Inflammatory macrophage (primary cell): Measurements from ENCODE around the gene RBM10.

ENCODE experiments used
- DNase-seq, 2 donors: peaks; one replicate each; pipeline ENCODE4 v3.0.0-alpha.2; 2020 to 2022

RBM10 gene

DNA sequence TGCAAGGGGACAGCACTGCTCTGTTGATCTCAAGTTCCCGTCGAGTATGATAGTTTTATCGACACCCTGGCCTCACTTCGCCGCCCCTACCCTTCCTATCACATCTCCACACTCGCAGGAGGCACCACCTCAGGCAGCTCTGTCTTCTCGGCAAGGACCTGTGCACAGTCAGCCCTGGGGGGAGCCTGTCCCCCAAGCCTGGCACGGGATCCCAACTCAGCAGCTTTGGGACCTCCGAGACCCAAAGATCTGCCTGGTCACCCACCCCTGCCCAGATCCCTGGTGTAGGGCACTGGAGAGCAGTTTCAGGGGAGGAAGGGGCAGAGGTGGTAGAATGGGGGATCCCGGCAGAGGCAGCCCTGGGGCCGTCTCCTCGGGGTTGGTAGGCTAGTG lies 30.6 kb downstream of the RBM10 start:
- DNase-seq = no peak

DNA sequence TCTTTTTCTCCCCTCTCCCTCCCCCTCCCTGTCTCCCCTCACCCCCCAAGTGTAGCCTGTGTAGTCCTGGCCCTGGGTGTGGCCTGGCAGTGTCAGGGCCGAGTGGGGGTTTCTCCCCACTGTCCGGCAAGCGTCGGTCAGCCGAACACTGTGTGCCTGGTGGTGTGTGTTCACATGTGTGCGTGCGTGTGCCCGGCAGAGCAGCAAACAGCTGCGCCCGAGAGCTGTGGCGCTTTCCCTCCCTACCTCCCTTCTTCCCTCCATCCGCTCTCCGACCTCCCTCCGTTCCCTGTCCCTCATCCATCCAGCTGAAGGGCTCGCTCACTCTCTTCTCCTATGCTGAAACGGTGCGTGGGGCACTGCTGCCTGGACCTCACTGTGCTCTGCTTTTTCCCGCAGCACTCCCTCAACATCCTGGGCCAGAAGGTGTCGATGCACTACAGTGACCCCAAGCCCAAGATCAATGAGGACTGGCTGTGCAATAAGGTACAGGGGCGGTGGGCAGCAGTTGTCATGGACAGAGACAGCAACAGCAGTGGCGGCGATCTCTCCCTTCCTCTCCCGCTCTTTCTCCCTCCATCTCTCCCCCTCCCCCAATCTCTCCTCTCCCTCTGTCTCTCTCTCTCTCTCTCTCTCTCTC lies 31.2 kb downstream of the RBM10 start:
- no peak for DNase-seq

DNA sequence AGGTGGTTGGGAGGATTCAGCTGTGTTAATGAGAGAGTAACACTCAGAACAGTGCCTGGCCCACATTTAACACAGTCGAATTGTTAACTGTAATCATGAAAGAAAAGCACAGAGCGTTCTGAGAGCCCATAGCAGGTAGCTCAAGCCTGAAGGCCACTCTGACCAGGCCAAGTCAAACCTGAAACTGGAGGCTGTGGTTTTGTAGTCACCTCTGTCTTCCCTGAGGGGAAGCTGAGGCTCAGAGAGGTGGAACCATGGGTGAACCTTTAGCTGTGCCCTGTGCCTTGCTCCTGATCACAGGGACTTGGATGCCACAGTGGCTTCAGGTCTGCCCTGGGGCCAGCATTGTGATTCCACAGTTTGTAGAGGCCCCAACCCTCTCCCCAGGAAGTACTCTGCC lies 32.1 kb downstream of the RBM10 start:
- DNase-seq = no peak

DNA sequence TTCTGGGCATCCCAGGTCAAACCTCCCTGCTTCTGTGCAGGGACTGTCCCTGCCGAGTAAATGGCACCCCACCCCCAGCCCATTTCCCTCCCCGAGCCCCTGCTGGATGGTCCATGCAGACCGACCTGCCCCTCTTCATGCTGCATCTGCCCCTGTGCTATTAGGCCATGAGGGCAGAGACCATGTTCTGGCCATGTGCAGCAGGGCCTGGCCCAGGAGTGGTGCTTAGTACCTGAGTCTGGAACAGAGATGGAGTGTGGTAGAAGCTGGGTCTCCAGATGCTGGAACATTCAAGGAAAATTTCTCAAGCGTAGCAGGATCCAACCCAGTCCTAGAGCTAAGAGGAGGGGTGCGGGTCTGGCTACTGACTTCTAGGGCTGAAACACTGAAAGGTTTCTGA lies 33.3 kb downstream of the RBM10 start:
- DNase-seq = no peak

DNA sequence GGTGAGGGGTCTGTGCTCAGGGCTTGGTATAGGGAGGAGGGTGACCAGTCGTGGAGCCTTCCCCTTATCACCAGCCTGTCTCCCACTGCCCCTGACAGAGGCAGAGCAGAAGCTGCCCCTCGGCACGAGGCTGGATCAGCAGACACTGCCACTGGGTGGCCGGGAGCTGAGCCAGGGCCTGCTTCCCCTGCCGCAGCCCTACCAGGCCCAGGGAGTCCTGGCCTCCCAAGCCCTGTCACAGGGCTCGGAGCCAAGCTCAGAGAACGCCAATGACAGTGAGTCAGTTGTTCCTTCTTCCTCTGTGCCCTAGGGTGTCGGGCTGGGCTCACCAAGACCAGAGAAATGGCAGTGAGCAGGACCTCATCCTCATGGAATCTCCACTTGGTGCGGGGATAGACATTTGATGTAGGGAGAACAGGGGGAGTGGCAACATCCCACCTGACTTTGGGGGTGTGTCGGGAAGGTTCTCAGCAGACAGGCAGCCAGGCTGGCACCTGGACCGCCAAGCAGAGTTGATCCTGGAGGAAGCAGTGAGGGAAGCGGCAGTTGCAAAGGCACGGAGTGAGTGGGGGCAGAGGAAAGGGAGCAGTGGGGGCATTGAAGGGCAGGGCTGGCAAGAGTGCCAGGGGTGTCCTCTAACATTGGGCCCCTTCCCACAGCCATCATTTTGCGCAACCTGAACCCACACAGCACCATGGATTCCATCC lies 34.4 kb downstream of the RBM10 start:
- DNase-seq = no peak

DNA sequence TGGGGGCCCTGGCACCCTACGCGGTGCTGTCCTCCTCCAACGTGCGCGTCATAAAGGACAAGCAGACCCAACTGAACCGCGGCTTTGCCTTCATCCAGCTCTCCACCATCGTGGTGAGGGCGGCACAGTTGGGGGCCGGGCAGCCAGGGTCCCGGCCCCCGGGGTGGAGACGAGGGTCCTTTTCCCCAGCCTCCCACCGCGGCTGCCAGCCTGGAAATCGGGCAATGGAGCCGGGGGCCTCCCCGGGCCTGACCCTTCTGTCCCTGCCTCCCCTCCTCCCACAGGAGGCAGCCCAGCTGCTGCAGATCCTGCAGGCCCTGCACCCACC lies 34.9 kb downstream of the RBM10 start:
- DNase-seq = no peak

DNA sequence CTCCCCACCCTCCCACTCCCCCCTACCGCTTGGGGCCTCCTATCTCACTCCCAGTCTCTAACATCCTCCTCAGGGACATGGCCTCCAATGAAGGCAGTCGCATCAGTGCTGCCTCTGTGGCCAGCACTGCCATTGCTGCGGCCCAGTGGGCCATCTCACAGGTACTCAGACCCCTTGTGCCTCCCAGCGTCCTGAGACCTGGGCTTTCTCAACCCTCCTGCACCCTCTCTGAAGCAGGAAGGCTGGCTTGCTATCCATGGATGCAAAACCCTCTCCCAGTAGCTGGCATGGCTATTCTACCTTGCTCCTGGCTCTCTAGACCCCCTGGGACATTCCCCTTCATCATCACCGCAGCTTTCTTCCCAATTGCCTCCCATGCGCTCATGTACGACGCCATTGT lies 35.3 kb downstream of the RBM10 start:
- DNase-seq = no peak

DNA sequence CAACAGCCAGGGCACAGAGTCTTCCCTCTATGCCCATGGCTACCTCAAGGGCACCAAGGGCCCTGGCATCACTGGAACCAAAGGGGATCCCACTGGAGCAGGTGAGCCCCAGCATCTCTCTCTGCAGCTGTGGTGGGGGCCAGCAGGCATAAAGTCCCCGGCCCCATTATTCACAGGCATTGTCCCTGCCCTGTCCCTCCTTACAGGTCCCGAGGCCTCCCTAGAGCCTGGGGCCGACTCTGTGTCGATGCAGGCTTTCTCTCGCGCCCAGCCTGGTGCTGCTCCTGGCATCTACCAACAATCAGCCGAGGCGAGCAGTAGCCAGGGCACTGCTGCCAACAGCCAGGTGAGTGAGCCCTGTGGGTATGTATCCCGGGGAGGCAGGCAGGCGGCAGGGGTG lies 36.3 kb downstream of the RBM10 start:
- DNase-seq = no peak

DNA sequence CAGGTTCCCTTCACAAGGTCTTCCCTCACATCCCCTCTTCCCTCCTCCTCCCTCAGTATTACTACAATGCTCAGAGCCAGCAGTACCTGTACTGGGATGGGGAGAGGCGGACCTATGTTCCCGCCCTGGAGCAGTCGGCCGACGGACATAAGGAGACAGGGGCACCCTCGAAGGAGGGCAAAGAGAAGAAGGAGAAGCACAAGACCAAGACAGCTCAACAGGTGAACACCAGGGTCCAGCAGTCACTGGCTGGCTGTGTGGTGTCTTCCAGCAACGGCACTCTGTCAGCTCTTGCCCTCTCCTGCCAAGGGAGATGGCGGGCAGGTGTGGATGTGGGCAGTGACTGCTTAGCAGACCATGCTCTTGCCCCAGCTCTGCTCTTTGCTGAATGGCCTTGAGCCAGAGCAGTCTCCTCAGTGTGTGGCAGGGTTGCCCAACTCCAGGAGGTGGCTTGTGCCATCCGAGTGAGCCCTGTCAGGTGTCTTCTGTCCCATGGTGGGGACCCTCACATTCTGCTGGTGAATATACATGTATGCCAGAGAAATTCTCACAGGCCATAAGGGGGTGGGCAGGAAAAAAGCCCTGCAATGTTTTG lies 37.2 kb downstream of the RBM10 start:
- no peak for DNase-seq

DNA sequence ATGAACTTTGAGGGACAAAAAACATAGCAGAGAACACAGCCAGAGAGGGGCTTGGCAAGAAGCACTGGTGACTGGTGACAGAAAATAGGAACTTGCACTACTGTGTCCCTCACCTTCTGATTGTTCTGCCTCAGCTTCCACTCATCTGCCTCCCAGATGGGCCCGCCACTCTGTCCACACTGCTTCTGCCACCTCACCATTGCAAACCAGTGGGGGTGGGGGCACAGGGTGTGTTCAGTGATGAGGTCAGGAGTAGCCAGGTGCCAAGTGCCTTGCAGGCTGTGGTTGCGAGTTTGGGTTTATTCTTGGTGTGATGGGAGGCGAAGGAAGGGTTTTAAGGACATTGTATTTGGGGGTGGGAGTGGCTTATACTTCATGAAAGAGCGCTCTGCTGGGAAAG lies 39.5 kb downstream of the RBM10 start:
- no peak for DNase-seq

DNA sequence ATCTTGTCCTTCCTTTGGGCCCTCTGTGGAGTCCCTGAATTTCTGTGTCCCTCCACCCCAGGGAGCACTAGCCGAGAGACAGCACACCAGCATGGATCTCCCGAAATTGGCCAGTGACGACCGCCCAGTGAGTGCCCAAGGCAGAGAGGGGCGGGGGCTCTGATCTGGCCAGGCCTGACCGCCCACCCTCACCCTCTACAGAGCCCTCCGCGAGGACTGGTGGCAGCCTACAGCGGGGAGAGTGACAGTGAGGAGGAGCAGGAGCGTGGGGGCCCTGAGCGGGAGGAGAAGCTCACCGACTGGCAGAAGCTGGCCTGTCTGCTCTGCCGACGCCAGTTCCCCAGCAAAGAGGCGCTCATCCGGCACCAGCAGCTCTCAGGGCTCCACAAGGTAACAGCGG lies 40.2 kb downstream of the RBM10 start:
- DNase-seq = no peak

DNA sequence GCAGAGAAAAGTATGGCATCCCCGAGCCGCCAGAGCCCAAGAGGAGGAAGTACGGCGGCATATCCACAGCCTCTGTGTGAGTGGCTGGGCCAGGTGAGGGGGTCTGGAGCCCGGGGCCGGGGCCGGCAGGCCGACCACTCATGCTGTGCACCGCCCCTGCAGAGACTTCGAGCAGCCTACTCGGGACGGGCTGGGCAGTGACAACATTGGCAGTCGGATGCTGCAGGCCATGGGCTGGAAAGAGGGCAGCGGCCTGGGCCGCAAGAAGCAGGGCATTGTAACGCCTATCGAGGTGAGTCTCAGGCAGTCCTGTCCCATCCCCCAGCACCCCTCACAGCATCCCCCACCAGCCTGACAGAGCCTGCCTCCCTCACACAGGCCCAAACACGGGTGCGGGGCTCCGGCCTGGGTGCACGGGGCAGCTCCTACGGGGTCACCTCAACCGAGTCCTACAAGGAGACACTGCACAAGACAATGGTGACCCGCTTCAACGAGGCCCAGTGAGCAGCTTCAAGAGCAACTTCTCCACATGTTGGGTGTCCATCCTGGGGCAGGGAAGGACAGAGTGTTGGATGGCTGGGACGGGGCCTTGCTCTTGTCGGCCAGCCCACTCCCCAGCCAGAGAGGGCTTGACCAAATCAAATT lies 41.2 kb downstream of the RBM10 start:
- no peak for DNase-seq

DNA sequence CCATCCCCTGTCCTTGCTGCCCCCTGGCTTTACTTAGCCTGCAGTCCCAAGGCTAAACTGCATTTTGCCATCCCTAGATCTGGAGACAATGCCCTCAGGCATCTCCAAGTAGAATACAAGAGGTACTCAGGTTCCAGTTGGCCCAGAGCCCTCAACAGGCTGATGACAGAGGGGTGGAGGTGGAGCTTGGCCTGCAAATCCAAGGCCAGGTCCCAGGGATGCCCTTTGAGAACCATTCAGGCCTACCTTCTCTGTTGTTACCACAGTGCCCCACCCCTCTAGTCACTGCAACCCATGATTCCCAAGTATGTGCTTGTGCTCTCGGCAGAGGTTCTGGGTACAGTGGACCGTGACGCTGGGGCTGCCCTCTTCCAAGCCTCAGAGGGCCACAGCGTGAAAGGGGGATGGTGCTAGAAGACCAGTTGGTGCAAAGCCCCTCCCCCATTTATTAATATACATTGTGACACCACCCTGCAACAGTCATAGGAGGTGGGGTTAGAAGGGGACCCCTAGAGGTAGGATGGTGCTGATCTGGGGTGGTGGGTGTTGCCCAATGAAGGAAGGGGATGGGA lies 42.2 kb downstream of the RBM10 start:
- DNase-seq = no peak

DNA sequence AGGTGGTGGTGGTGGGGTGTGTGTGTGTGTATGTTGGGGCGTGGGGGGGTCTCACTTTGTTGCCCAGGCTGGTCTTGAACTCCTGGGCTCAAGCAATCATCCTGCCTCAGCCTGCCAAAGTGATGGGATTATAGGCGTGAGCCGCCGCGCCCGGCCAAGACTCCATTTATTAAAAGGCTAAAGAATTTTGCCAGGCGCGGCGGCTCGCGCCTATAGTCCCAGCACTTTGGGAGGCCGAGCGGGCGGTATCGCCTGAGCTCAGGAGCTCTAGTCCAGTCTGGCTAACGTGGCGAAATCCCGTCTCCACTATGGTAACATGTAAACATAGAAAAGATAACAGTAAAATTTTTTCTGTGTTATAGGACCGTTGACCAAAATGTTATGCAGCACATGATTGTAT lies 44.9 kb downstream of the RBM10 start:
- DNase-seq = no peak

DNA sequence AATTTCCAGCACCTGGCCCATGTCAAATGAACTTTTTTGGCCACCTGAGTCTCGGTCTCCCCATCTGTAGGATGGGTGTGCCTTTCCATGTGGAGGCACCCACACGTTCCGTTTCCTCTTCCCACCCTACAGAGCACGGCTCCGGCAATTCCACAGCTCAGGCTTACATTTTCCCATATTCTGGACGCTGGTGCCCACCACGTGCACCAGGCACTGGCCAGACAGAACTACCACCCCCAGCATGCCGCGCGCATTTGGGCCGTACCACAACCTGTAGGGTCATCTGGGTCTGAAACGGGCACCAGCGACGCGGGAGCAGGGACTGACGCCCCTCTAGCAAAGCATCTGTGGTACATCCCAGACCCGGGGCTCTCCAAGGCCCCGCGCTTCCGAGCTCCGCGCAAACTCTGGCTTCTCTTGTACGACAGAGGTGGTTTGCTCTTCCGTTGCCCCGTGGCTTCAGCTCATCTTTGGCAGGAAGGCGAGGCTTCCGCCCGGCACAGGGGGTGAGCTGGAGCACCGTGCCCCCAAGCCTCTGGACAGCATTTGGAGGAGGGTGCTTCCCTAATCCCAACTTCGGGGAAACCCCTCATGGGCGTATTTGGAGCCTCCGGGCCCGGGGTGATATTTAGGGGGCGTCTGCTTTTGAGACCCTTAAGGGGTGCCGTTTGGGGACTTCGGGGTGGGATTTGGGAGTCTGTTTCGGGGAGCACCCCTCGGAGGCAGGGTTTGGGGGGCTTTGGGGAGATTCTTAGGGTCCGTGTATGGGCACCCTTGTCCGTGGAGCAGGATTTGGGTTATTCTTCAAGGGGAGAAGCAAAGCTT lies 45.6 kb downstream of the RBM10 start:
- DNase-seq = peak; percentile 79 to 84

DNA sequence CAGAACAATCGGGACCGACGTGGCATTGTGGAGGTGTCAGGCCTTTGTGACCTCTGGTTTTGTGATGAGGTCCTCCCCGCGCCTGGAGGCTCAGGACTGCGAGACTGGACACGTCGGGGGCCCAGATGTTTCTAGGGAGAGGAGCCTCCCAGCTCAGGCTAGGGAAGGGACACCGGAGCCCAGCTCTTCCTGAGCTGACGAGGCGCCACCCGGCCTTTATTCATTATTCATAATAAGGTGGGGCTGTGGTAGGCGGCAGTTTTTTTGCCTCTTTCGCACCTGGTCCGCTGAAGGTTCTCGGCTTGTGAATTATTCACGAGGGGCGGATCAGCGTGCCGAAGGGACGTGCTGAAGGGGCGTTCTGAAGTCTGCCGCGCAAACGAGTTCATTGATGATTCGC lies 46.3 kb downstream of the RBM10 start:
- DNase-seq = no peak

DNA sequence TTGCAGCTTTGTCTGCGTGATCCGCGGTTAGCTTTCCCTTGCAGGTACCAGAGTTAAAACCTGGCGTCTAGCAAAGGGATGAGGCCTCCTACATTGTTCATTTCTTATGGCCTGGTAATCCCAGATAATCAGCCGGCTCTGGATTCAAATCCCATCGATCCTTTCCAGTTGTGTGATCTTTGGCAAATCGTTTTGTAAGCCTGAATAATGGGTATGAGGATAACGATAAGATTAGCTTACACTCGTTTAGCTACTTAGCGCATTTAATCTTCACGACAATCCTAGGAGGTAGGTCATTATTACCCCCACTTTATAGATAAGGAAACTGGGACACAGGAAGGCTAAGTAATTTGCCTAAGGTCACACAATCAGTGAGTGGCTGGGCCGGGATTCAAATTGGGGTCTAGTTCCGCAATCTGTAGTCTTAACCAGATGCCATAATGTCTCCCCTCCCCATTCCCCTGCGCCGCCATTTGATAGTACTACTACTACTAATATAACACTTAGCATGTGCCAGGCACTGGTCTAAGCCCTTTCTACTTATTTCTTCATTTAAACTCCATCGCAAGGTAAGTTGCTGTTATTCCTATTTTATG lies 46.9 kb downstream of the RBM10 start:
- DNase-seq = no peak

DNA sequence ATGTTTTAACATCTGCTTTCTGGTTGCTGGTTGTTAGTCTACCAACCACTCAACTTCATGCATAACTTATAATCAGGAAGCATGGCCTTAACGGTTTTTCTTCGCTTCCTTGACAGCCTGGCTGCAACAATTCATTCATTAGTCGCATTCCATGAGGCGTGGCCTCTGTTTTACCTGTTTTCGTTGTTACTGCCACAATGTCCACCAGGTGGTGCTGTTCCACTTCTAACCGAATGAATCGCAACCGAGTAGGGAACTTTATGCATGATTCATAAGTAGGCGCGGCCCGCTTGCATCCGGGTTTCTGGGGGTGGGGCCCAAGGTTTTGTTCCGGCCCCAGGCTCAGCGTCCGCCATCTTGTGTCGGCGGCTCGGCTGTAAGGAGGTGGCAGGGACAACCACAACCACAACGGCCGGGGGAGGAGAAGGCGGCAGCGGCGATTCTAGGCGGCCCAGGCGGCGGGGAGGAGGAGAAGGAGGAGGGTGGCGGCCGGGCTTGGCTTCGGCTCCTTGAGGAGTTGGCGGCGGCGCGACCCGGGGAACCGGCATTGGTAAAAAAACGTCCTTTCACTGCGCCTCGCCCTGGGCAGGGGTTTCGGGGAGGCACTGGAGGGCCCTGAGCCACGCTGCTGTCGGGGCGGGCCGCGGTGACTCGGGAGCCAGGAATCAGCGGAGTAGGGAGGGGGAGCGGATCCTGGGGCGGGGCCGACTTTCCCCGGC lies 48.6 kb downstream of the RBM10 start, which contains the start of gene UBA1:
UBA1 (plus strand) TSS at position 355 of the 719 bp plus-strand sequence. CDS start 4,974 bp downstream, outside the sequence.
- DNase-seq = peak; percentile 94 to 96

DNA sequence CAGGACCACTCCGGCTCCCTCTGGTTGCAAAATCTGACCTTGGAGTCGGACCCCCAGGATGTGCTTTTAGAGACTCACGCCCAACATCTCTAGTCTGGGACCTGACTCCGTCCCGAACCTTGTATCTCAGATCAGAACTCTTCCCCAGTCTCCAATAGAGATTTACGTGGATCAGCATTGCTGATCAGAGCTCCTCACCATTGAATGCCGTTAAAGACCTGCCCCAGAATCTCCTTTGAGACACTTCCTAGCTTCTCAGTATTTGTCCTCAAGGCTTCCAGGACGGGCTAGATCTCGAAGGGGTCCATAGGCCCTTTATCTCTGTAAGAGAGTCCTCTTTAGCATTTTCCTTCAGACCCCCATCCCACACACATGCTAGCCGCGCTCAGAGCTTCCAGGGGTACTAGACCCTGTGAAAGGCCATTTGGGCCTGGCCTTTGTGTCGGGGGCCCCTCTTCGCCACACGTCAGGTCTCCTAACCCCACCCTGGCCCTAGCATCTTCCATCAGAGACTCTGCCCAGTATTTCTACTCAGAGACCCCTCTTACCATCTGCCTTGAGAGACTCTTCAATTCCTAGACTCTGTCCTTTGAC lies 49.3 kb downstream of the RBM10 start:
- no peak for DNase-seq

DNA sequence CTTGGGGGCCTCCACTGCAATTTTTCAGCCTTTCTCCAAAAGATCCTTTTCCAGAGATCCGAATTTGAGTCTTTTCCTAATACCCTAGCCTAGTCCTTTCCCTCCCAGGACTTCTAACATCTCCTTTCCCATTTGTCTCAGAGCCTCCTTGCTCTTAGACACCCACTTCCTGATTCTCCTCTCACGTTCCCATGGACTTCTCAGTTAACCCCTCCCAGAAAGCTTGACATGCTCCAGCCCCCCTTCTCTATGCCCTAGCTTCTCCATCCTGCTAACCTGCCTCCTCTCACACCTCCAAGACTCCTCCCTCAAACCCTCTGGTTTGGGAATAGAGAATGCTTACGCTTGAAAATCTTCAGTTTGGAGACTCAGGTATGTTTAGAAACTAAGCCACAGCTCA lies 51.1 kb downstream of the RBM10 start:
- DNase-seq = no peak

DNA sequence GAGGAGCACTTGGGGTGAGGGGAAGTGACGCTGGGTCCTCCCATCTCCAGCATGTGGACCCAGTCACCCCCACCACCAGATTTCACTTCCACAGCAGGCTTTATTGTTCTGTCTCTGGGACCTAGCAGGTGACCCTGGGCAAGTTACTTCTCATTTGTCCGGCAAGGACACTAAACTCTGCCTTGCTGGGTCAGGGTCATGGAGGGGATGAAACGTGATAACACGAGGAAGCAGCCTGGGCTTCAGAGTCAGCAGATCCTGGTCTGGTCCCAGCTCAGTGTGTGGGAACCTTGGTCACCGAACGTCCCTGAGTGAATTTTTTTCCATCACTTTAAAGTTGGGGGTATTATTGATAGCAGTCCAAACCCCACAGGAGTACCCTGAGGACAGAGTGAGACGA lies 52.5 kb downstream of the RBM10 start:
- no peak for DNase-seq
